HG03432 (cell line): ENCODE data around the gene GSAP.
A peak's percentile ranks its signal among the peaks of the same experiment; 100 is the strongest.

Experiments
- ATAC-seq: cut with Tn5 transposase; IDR thresholded peaks from one replicate; pipeline ENCODE4 v1.9.1; 2021; ENCODE audit warnings: mild to moderate bottlenecking, moderate library complexity; ENCODE audit not compliant: unreplicated experiment

The GSAP gene

DNA sequence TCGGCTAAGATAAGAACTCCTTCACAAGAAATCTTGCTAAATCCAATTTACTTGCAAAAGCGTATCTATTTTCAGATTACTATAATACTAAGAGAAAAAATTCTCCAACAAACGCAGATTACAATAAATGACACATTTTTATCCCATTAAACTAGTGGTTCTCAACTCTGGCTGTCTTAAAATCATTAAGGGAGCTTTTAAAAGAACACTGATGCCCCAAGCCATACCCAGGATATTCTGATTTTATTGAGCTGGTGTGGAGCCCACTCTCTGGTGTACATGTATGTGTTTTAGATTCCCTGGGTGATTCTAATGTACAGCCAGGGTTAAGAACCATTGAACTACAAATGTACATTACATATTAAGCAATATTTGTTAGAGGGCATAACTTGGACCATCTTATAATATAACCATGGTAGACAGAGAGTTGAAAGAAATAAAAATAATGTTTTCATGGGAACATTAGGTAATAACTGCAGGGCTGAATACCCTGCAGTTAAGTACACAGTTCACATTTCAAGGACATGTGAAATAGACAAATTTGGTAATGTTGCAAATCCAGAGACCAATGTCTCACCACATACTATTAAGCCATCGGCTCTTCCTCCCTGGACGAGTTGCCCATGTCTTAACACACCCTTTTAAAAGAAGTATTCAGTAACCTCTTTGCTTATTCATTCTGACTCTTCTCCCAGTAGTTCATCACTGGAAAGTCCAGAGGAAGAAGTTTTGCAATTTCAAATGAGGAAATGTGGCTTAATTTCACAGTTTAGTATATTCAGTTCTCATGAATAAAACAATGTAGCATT is 6.2 kb downstream of the GSAP start:
- no peak for ATAC-seq

DNA sequence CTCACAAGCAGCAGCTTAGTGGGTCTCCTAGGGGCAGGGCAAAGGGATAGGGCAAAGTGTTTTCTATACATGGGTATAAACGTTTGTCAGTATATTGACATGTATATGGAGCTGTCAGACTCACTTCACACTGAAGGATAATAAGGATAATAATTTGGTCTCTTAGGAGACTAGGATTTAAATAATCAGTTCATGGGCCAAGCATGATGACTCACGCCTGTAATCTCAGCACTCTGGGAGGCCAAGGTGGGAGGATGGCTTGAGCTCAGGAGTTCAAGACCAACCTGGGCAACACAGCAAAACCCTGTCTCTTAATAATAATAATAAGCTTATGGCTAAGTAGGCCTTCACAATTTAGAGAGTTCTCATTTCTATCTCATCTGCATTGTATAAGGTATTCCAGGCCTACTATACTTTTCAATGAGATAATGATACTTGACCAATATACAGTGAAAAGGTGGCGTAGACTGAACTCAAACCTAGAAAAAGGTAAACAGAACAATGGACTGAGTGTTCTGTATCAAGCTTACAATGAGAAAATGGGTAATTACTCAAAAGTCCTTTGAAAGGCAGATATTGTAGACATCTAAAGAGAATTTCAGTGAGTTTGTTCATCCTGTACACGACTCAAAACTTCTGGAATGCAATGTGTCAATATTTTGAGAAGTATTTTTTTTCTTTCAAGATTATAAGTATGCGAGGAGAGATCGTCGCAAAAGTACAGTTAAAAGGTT is 7.0 kb downstream of the GSAP start:
- no peak for ATAC-seq

DNA sequence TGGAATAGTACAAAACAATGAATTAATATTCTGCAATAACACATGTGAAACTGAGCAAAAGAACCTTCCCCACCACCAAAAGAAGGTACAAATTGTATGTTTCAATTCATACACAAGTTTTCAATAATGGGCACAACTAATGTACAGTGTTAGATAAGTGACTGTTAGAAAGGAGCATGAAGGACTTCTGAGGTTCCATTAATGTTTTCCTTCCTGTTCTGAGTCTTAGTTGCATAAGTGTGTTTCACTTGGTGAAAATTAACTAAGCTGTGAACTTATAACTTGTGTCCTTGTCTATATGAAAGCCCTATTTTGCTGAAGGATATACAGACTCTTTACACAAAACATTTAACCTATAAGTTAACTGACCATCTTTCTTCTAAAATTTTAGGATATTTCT is 8.2 kb downstream of the GSAP start:
- ATAC-seq: no peak

DNA sequence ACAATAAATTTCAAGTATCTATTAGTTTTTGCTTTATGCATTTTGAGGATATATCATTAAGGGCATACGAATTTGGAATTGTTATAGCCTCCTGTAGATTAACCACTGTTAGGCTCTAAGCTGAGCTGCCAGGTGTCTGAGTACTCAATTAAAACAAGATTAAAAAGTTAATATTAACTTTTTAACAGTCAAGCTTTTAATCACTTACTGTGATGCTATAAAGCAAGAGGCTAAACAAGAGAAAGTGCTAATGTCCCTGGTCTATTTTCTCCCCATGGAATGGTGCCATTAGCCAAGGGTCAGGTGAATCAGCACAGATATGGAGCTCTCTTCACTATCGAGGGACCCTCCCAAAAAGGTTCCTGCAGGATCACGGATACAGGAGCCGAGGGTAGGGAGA is 9.7 kb downstream of the GSAP start:
- ATAC-seq: no peak

DNA sequence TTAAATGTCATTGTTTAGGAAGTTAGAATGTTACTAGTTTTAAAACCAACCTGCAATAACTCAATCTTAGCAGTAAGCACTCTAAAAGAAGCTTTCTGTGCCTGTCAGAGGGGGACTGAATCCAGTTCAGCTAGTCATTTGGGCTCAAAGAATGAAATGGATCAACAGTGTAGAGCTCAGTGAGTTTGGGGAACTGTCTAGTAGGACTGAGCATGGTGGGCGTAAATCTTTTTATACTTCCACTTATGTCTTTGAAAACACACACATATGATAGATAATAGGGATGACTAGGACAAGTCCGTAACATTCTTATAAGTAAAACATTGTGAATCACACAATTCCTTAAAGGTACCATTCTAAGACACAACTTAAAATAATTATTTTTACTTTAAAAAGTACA is 11.5 kb downstream of the GSAP start:
- ATAC-seq: no peak

DNA sequence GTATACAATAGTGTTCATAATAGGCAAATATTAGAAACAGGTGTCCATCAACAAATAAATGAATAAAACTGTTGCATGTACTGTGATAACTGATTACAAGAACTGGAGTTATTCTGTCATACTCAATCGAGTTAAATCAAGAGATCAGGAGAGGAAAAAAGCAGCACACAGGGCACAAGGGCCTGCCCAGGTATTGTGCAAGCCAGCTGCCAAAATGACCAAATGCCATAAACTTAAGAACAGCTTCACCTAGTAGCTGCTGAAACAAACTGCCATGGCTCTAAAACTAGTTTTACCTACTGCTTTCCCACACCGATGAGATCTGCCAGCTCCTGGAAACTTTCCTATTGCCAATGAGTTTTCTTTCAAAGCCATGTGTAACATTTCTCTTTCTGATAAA is 12.2 kb downstream of the GSAP start:
- ATAC-seq: no peak

DNA sequence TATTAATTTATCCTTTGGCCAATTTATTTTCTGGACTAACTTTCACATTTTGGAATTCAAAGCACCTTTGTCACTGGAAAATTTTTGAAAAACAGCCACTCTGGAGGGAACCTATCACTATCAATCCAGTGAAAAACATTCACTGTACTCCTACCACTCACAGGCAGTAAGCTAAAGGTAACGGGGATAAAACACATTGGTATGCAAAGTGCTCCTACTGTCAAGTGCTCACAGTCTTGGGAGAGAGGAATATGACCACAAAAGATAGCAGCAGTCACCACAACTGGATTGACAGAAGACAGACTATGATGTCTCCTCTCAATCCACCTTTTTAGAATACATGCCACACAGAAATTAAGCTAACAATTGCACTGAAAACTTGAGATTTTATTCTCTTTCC is 13.3 kb downstream of the GSAP start:
- no peak for ATAC-seq

DNA sequence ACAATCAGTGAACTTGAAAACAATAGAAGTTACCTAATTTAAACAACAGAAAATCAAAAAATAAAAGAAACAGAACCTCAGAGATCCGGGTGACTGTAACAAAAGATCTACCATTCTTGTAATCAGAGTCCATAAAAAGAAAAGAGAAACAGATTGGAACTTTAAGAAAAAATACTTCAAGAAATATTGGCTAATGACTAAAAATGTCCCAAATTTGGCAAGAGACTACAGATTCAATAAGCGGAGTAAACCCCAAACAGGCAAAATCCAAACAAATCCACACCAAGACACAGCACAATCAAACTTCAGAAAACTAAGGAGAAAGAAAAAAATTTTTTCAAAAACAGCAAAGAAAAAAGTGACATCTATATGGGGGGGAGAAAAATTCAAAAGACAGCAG is 15.1 kb downstream of the GSAP start:
- no peak for ATAC-seq

DNA sequence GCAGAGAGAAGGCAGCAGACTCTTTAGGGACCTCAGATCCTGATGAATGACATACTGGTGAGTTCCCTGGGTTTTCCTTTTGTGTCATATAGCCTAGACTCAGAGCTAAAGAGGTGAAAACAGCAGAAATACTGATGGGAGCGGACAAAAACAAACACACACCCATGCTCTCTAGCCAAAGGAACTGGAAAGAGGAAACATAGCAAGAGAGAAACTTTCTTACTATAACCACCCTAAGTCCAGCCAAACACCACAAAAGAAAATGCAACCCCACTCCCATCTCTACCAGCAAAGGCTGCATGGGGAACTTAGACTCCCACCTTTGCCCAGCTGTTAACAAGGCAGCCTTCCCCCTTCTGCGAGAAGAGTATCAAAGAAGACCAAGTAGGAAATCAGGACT is 16.3 kb downstream of the GSAP start:
- no peak for ATAC-seq

DNA sequence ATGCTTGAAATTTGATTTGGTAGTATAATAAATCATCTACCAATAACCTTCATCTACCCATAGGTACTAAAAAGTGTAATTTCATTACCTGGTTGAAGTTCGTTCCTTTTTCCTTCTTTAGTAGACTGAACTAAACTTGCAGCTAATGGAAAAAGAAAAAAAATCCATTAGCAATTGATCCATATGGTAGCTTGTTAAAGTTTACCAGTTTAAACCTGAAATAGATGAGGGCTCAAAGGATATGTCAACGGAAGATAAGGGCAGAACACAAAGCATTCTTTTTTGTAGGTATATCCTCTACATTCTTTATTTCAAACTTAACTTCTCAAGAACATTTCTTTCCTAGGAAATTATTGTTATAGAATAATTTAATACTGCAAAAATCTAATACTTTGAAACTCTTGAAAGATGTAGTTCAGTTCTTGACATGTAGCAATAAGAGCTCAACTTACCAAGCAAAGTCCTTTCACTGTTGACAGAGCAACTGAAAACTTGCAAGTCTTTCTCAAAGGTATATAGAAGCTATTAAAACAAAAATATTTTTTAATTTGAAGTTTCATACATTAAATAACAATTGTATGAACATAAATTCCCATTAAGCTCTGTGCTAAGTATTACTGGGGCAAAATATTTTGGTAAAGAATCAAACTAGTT is 19.1 kb downstream of the GSAP start:
- no peak for ATAC-seq

DNA sequence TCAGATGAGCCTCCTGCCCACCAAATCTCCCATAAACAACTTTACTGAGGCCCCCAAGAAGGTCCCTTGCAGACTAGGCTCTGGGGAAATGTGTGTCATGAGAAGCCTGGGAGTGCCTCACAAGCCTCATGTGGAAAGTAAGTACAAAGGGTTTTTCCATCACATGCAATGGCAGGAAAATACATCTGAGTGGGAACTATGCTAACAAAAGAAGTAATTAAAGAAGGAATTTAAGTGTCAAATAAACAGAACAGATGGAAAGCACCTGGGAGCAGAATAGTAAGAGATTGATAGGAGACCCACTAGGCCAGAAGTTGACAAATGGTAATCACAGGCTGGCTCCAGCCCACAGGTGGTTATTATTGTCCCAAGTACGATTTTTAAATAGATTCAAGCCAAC is 20.5 kb downstream of the GSAP start:
- ATAC-seq: no peak

DNA sequence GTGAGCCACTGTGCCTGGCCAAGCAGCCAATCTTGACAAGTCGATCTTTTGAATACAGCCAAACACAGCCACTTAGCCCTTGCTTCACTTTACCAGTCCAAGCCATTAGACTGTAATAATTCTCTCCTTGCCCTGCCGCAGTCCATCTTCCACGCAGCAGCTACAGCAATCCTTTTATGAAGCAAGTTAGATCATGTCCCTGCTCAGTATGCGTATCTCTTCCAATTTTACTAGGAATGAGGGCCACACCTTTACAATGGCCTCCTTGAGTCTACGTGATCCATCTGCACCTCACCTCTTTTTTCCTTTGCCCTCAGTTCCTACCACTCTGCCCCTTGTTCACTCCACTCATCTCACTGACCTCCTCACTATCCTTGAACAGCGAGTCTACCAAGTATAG is 22.2 kb downstream of the GSAP start:
- ATAC-seq: no peak

DNA sequence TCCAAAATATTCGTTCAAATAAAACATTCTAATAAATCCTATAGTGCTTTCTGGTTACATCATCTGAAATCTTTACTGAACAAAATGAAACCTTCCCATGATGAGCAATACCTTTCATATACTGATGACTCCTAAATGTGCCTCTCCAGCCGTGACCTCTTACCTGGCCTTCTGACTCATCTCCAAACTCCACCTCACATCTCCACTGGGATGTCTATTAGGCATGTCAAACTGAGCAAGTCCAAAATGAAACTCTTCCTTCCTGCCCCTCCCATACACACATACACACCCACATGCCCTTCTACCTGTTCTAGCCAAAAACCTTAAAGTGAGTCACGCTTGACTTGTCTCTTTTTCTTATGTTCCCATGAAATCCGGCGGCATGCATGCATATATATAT is 22.9 kb downstream of the GSAP start:
- peak; percentile 99 for ATAC-seq

DNA sequence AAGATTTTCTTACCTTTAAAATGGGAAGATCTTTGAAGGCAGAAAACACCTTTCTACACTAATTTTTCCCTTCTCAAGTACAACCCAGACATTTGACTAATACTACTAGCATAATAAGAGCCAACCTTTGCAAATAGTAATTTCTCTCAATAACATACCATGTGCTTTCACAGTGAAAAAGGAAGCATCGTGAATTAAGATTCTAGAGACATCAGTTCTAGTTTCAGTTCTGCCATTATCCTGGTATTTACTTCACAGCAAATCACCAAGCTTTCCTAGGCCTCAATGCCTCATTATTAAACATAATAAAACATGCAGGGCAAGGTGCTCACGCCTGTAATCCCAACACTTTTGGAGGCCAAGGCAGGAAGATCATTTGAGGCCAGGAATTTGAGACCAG is 24.9 kb downstream of the GSAP start:
- ATAC-seq: peak; percentile 54

DNA sequence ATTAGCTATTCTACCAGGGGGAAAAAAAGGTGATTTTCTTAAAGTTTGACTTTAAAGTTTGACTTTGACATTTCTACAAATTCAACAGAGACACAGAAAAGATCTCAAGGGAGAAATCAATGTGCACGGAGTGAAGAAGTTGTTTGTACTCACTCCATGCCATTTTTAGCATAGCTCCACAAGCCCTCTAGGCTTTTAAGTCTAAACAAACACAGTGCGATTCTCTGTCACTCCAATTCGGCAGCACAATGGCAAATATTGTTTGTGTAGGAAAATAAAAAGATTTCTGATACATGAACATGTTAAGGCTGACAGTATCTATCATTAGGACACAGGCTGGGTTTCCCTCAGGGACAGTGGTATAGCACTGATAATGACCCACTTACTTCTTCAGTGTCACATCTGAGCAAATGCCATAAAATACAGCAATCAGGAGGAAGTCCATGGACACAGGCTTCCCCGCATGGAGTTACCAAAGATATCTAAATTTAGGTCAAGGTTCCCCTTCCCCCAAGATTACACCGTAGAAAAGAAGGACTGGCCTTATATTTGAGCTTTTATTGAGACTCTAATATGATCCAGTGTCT is 28.0 kb downstream of the GSAP start:
- no peak for ATAC-seq

DNA sequence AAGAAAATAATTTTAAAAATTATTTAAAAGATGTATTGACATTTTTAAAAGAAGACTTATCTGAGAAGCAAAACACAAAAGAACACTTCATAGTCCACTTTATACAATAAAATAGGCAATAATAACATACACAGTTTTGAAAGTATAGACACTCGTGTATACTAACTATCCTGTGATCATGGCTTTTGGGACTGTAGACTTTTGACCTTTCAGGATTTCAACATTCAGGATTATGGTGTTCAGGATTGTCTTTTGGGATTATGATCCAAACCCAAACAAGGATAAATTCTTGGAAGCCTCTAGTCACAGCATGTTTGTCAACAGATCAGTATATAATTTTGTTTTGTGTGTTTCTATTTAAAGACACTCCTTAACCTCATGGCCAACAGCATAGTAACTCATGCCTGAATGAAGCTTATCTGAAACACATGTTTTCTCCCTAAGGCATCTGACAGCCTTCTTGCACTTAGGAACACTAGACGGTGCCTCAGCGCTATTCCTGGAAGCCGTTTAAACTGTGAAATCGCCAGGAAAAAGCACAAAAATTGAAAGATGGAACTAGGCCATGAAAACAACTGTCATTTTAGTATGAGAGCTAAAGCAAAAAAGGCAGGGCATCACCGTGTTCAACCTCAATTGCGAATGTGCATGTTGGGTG is 29.9 kb downstream of the GSAP start:
- ATAC-seq: no peak

DNA sequence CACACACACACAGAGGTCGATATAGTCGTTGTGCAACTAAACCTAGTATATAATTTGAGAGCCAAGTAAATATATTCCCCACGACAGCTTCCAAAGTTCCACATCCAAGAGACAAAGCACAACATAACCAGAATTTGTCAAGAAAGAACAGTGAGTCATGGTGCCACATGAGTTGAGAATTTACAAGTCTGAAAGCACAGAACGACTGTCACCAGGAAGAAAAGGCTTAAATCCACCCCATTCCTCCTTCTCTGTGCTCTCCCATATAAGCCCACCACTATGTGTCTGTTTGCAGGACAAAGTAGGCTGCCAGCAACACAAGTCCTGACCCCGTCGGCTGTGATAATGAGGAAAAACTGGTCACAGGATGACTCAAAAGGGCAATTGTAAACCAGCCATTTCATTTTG is 32.8 kb downstream of the GSAP start:
- ATAC-seq: no peak

DNA sequence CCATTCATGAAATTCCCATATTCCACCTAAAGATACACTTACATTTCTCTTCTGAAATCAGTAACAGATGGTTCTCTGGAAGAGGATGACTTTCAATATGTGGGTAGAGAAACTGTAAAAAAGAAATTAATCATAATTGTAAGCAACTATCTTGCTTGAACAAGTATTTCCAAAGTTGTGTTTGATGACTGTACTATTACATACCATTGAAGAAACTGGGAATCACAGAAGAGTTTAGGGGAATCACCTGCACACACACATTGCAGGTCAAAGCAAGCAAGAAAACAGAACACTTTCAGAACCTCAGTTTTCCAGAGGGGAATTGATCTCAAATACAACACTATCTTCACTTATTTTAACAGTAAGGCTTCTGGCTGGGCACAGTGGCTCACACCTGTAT is 33.6 kb downstream of the GSAP start:
- no peak for ATAC-seq

DNA sequence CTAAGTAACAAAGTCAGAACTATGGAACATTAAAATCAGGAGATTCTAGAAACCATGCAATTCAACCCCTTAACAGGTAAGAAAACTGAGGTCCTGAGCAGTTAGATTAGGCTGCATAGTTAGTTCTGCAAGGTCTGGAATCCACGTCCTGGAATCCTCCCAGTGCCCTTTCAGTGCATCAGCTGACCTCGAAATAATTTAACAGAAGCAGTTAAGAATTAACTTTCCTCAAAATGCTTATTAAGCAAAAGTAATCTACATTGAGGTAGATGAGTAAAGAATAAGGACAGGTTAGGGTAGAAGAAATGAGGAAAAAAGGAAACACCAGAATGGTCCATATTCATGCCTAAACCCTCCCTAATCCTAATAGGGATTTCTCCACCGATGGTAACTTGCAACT is 37.6 kb downstream of the GSAP start:
- no peak for ATAC-seq

DNA sequence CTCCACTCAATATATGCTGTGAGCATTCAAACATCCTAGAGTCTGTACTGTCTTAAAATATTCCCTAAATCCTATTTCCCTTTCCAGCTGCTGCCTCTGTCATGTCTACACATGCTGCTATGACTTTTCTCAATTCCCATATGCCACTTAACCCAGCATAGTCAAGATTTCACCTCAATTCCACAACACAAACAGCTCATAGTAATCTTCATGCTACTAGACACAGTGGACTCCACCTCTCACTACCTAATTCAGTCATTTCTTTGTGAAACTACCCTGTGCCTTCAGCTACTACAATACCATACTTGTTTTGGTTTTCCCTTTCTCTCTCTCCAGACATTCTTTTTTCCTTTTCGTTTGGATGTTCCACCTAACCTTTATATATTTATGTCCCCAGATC is 45.5 kb downstream of the GSAP start:
- peak; percentile 80 for ATAC-seq

DNA sequence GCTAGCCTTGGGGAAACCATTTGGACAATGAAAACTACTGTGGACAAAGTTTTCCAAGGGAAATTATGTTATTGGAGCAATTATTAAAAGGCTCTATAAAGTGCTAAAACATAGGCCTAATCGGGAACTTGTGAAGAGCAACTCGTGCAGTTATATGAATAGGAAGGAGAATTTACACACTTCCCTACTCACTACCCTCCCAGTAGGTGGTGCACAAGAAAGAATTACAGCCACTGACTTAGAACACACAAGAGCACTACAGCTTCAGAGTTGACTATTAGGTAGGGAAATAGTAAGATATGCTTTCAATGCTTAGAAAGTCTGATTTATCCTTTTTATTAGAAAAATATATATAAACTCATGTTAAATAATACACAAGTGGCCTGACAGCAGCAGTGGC is 47.2 kb downstream of the GSAP start:
- no peak for ATAC-seq
